Activated CD4-positive, alpha-beta T cell treated with anti-CD3 and anti-CD28 coated beads, Interleukin-2, amount 10 ng/mL, durations not matched to agents 24 days and 14 days (primary cell): ENCODE results near the gene COL28A1. TPM values are rescaled to one million over a fixed set of nuclear protein-coding genes. Genes with fewer than 3 reads are reported as not detected.

Source experiments
- DNase-seq: peaks from one replicate; pipeline ENCODE4 v3.0.0; 2022
- H3K27ac Mint-ChIP-seq: one replicate; pipeline ENCODE4 v1.8.0; 2022; ENCODE audit warnings: mild to moderate bottlenecking, mixed read lengths
- H3K27me3 Mint-ChIP-seq: one replicate; pipeline ENCODE4 v1.8.0; 2022; ENCODE audit warnings: mixed read lengths
- H3K36me3 Mint-ChIP-seq: one replicate; pipeline ENCODE4 v1.8.0; 2022; ENCODE audit warnings: low read depth, mild to moderate bottlenecking, mixed read lengths
- H3K4me1 Mint-ChIP-seq: one replicate; pipeline ENCODE4 v1.8.0; 2021; ENCODE audit warnings: mixed read lengths
- H3K4me3 Mint-ChIP-seq: one replicate; pipeline ENCODE4 v1.8.0; 2022; ENCODE audit warnings: mild to moderate bottlenecking, moderate library complexity, mixed read lengths
- H3K9me3 Mint-ChIP-seq: one replicate; pipeline ENCODE4 v1.8.0; 2021; ENCODE audit warnings: mixed read lengths
- intact Hi-C: fragments of 100-400 bp; cut with micrococcal nuclease; formaldehyde crosslinking; loops from one replicate; pipeline ENCODE4 v1.15.1; 2023
- total RNA-seq: library from RNA; stranded (reverse); gene quantifications from 2 replicates; pipeline ENCODE4 v1.2.3, GENCODE V29; 2022

COL28A1 gene
- total RNA-seq, 1 donor from 2014 or later, result not detected

- Mint-ChIP-seq H3K4me1 (no peaks in the 10 kb centered on the region), H3K27ac (no peak overlapping the region), H3K4me3 (no peak overlapping the region), H3K36me3 (no peaks in the 10 kb centered on the region), H3K9me3 (peaks cover 11% of the 10 kb centered on the region), H3K27me3 (peaks cover 2% of the 10 kb centered on the region)
- intact Hi-C loops, result no loop called here
- no peak for DNase-seq
These were observed 83.0 kb downstream of the COL28A1 start for GRCh38 chr7:7452652-7453051.

GRCh38 chr7:7452119-7452518 lies 83.6 kb downstream of the COL28A1 start:
- Mint-ChIP-seq H3K27me3 (peaks cover 2% of the 10 kb centered on the region), H3K4me1 (no peaks in the 10 kb centered on the region), H3K36me3 (no peaks in the 10 kb centered on the region), H3K9me3 (peaks cover 11% of the 10 kb centered on the region), H3K27ac (no peak overlapping the region), H3K4me3 (no peak overlapping the region)
- intact Hi-C loops, result no loop called here
- DNase-seq, result peak; percentile 27

GRCh38 chr7:7449055-7449454 lies 86.6 kb downstream of the COL28A1 start:
- no peak overlapping the region for H3K27ac Mint-ChIP-seq
- intact Hi-C loops, result no loop called here
- H3K4me3 Mint-ChIP-seq, result no peak overlapping the region
- peaks cover 23% of the 10 kb centered on the region for H3K9me3 Mint-ChIP-seq
- no peaks in the 10 kb centered on the region for H3K4me1 Mint-ChIP-seq
- H3K36me3 Mint-ChIP-seq, result no peaks in the 10 kb centered on the region
- H3K27me3 Mint-ChIP-seq, result no peaks in the 10 kb centered on the region
- no peak for DNase-seq

DNA sequence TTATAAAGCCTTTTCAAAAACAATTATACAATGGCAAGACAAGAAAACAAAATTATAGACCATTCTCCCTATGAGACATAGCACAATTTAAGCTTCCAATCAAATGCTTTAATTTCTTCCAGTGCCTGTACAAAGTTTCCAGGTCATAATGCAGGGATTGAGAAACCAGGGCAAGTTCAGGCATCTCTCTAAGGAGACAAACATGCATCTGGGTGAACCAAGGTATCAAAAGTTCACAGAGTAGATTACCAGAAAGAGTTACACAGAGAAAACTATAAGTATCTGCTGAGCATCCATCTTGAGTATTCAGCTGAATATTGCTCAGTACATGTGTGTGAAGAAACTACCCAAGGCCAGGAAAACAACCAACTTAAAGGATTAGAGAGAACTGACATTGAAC lies 89.1 kb downstream of the COL28A1 start:
- no peaks in the 10 kb centered on the region for H3K4me1 Mint-ChIP-seq
- no peak overlapping the region for H3K4me3 Mint-ChIP-seq
- peaks cover 23% of the 10 kb centered on the region for H3K9me3 Mint-ChIP-seq
- H3K36me3 Mint-ChIP-seq, result no peaks in the 10 kb centered on the region
- intact Hi-C loops, result no loop called here
- peak; percentile 6 for DNase-seq
- H3K27ac Mint-ChIP-seq, result no peak overlapping the region
- no peaks in the 10 kb centered on the region for H3K27me3 Mint-ChIP-seq

DNA sequence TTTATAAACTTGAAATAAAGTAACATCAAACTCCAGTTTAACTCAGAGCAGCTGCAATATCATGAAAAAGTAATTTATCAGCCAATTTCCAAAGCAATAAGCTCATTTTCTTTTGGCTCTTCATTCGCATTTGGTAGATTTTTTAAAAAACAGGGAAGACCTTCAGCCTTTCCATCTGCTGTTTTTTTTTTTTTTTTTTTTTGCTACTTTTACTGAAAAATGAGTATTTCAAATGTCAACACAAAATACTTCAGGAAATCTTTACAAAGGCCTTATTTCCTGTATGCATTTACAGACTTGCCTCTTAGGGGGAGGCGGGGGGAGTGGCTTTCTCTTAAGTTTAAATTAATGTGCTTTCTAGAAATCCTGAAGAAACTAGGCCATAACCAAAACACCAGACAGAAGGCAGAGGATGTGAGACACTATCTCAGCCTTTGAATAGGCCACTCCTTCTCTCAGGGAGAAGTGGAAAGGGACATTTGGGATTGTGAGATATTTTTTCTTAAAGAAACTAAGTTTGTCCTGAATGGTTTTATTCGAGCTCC lies 91.8 kb downstream of the COL28A1 start:
- no peaks in the 10 kb centered on the region for H3K27me3 Mint-ChIP-seq
- no peak overlapping the region for H3K4me3 Mint-ChIP-seq
- no peaks in the 10 kb centered on the region for H3K4me1 Mint-ChIP-seq
- H3K9me3 Mint-ChIP-seq, result peaks cover 18% of the 10 kb centered on the region
- no peak for DNase-seq
- no peaks in the 10 kb centered on the region for H3K36me3 Mint-ChIP-seq
- H3K27ac Mint-ChIP-seq, result no peak overlapping the region
- intact Hi-C loops, result no loop called here

DNA sequence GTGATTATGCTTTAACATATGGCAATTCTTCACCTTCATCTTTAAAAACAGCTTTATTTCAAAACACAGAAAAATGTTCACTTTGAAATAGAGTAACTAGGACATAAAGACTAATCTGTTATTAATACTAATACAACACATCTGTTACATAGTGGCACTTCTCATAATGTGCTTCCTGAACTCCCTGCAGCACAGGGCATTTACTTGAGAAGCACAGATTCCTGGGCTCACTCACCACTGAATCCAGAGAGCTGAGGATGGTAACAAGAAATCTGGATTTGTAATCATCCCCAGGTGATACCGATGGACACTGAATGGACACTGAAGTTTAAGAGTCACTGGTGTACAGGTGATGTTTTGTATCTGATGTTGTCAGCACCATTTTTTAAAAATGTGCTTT lies 96.1 kb downstream of the COL28A1 start:
- DNase-seq, result no peak
- no peak overlapping the region for H3K27ac Mint-ChIP-seq
- H3K36me3 Mint-ChIP-seq, result no peaks in the 10 kb centered on the region
- intact Hi-C loops, result no loop called here
- H3K27me3 Mint-ChIP-seq, result peaks cover 4% of the 10 kb centered on the region
- no peak overlapping the region for H3K4me3 Mint-ChIP-seq
- no peaks in the 10 kb centered on the region for H3K9me3 Mint-ChIP-seq
- H3K4me1 Mint-ChIP-seq, result no peaks in the 10 kb centered on the region

- no peak for DNase-seq
- no peak overlapping the region for H3K27ac Mint-ChIP-seq
These were observed 96.8 kb downstream of the COL28A1 start for GRCh38 chr7:7438851-7439250.

DNA sequence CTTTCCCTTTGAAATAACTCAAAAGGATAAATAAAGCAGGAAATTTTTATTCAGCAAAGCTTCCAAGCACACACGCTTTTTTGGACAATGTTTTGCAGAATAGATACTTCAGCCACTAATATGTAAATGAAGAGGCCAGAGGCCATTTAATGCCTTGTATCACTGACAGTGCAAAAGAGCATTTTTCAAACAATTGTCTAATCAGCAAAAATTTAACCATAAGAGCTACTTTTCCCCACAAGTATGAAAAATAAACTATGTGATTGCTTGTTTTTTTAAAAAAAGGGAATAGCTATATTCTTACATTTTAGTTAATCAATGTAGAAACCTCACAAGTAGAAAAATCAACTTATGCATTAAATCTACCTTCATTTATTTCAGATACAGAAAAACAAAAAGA lies 99.7 kb downstream of the COL28A1 start:
- Mint-ChIP-seq H3K9me3 (no peaks in the 10 kb centered on the region), H3K27ac (no peak overlapping the region), H3K36me3 (no peaks in the 10 kb centered on the region), H3K4me1 (no peaks in the 10 kb centered on the region), H3K27me3 (peaks cover 7% of the 10 kb centered on the region), H3K4me3 (no peak overlapping the region)
- intact Hi-C loops, result no loop called here
- DNase-seq, result no peak

More at GRCh38 chr7:7438851-7439250, 96.8 kb downstream of the COL28A1 start:
- intact Hi-C loops, result no loop called here
- Mint-ChIP-seq H3K4me3 (no peak overlapping the region), H3K27me3 (peaks cover 7% of the 10 kb centered on the region), H3K36me3 (no peaks in the 10 kb centered on the region), H3K4me1 (no peaks in the 10 kb centered on the region), H3K9me3 (no peaks in the 10 kb centered on the region)

DNA sequence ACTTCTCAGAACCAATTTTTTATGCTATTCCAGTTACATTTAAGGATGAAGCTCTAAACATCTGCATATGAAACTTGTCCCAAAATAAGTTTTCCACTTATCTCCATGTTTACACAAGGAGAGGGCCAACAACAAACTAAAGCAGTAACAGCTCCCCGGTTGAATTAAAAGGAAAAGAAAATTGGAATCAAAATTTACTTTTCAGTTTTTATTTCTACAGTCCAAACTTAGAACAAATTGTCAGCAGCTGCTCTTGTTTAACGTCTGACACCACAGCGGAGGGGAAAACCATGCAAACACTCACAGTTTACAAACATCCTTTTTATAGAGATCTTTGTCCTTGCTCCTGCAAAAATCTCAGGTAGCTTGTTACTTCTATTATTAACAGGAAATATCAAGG lies 101.3 kb downstream of the COL28A1 start:
- Mint-ChIP-seq H3K27ac (no peak overlapping the region), H3K4me1 (no peaks in the 10 kb centered on the region), H3K27me3 (peaks cover 14% of the 10 kb centered on the region), H3K36me3 (no peaks in the 10 kb centered on the region), H3K4me3 (no peak overlapping the region), H3K9me3 (no peaks in the 10 kb centered on the region)
- DNase-seq, result no peak
- intact Hi-C loops, result no loop called here

GRCh38 chr7:7433811-7434210 lies 101.9 kb downstream of the COL28A1 start:
- Mint-ChIP-seq H3K27ac (no peak overlapping the region), H3K36me3 (no peaks in the 10 kb centered on the region), H3K4me3 (no peak overlapping the region), H3K4me1 (no peaks in the 10 kb centered on the region), H3K9me3 (no peaks in the 10 kb centered on the region), H3K27me3 (peaks cover 16% of the 10 kb centered on the region)
- intact Hi-C loops, result no loop called here
- no peak for DNase-seq

- Mint-ChIP-seq H3K4me1 (no peaks in the 10 kb centered on the region), H3K27ac (no peak overlapping the region)
- intact Hi-C loops, result no loop called here
These were observed 102.7 kb downstream of the COL28A1 start for GRCh38 chr7:7432979-7433378.

GRCh38 chr7:7428806-7429205 lies 106.9 kb downstream of the COL28A1 start:
- H3K36me3 Mint-ChIP-seq, result no peaks in the 10 kb centered on the region
- no peak overlapping the region for H3K27ac Mint-ChIP-seq
- H3K4me3 Mint-ChIP-seq, result no peak overlapping the region
- H3K27me3 Mint-ChIP-seq, result peaks cover 13% of the 10 kb centered on the region
- H3K4me1 Mint-ChIP-seq, result peaks cover 5% of the 10 kb centered on the region
- H3K9me3 Mint-ChIP-seq, result no peaks in the 10 kb centered on the region
- intact Hi-C loops, result loop anchor here (10.0 kb wide), 1 partner anchor 786 kb away; no protein-coding TSS in a partner anchor
- DNase-seq, result no peak

More at GRCh38 chr7:7432979-7433378, 102.7 kb downstream of the COL28A1 start:
- Mint-ChIP-seq H3K36me3 (no peaks in the 10 kb centered on the region), H3K4me3 (no peak overlapping the region), H3K9me3 (no peaks in the 10 kb centered on the region), H3K27me3 (peaks cover 18% of the 10 kb centered on the region)
- DNase-seq, result no peak

DNA sequence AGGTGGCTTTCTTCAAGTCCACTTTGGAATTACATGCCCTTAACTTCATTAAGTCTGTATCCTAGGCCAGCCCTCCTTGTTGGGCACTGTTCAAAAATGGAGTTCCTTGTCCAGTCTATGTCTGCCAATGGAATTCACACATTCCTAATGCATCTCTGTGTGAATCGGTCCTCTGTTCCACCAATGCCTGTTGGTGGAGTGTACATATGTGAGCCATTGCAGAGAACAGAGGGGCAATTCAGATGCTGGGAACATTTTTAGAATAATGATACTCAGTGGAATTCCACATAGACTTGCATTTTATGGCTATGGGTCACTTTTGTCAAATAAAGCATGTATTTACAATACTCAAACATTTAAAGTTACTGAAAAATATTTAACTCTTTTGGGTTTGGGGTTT lies 108.3 kb downstream of the COL28A1 start:
- Mint-ChIP-seq H3K9me3 (no peaks in the 10 kb centered on the region), H3K36me3 (no peaks in the 10 kb centered on the region), H3K27me3 (peaks cover 13% of the 10 kb centered on the region), H3K4me3 (no peak overlapping the region), H3K4me1 (peaks cover 5% of the 10 kb centered on the region), H3K27ac (no peak overlapping the region)
- DNase-seq, result no peak
- intact Hi-C loops, result loop anchor here (10.0 kb wide), 1 partner anchor 787 kb away; no protein-coding TSS in a partner anchor

DNA sequence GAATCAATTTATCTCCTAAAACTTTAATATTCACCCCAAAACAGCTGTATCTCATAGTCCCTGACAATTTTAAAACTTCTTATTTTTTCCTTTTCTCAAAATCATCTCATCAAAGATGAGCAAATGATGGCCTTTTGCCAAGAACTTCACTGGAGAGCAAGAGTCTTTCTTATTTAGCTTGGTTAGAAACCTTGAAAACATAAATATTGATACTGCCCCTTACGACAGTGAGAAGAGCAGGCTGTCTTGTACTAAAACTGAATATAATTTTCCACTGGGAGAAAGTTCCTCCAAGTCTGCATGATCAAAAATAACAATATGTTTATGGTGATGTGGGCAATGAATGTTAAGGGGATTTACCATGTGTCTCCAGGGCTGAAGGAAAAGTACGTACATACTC lies 109.0 kb downstream of the COL28A1 start:
- Mint-ChIP-seq H3K4me1 (peaks cover 5% of the 10 kb centered on the region), H3K36me3 (no peaks in the 10 kb centered on the region), H3K4me3 (no peak overlapping the region), H3K27ac (no peak overlapping the region), H3K27me3 (peaks cover 13% of the 10 kb centered on the region), H3K9me3 (no peaks in the 10 kb centered on the region)
- intact Hi-C loops, result loop anchor here (10.0 kb wide), 1 partner anchor 788 kb away; no protein-coding TSS in a partner anchor
- DNase-seq, result no peak

- Mint-ChIP-seq H3K27me3 (peaks cover 10% of the 10 kb centered on the region), H3K4me1 (peaks cover 5% of the 10 kb centered on the region), H3K36me3 (no peaks in the 10 kb centered on the region), H3K4me3 (no peak overlapping the region), H3K27ac (no peak overlapping the region), H3K9me3 (no peaks in the 10 kb centered on the region)
- intact Hi-C loops, result loop anchor here (10.0 kb wide), 1 partner anchor 789 kb away; no protein-coding TSS in a partner anchor
- DNase-seq, result no peak
These were observed 110.4 kb downstream of the COL28A1 start for GRCh38 chr7:7425321-7425720.
